SIG-M5 treated with dmso at 0.1 percent for 504 hours (cell line): ENCODE measurements around the gene ARHGAP19.

Experiments
- DNase-seq: peaks from one replicate; lab custom pipeline; 2025; ENCODE audit not compliant: unreplicated experiment; lab: John Stamatoyannopoulos, UW

ARHGAP19 gene

DNA sequence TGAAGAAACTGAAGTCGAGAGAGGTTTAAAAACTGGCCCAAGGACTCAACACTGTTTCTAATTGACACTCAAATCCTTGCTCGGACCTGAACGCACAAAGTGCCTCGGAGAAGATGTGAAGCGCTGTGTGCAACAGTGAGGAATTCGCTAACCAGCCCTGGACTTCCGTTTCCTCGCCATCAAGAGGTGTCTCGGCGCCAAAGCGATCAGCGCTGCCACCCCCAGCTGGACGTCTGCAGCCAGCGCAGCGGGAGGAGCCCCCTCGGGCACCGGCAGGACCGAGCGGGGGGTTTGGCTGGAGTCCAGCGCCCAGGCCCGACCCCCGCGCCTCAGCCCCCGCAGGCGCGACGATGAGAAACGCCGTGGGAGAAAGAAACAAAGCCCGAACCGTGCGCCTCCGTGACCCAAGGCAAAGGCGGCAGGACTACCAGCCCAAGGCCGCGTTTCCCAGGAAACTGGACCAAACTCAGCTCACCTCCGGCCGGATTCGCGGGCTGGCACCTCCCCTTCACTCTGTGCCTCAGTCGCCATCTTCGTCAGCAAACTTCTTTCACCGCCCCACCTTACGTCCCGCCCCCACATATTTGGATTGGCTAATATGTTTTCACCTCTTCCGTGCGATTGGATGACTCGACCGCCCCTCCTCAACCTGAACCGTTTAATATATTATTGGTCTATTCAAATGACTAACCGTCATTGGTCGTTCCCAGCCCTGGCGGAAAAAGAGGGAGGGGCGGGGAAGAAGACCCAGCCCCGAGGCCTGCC is at the start of gene ARHGAP19:
TSS of gene ARHGAP19 (minus strand) at position 541 of the 765 bp plus-strand sequence. CDS start at position 531, 10 bp downstream.
- DNase-seq = peak; percentile 98

DNA sequence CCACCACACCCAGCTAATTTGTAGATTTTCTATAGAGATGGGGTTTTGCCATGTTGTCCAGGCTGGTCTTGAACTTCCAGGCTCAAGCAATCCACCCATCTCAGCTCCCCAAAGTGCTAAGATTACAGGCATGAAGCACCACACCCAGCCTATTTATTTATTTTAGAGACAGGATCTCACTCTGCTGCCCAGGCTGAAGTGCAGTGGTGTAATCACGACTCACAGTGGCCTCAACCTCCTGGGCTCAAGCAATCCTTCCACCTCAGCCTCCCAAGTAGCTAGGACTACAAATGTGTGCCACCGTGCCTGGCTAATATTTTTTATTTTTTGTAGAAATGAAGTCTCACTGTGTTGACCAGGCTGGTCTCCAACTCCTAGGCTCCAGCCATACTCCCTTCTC is 49.0 kb upstream of the ARHGAP19 start:
- DNase-seq = no peak

DNA sequence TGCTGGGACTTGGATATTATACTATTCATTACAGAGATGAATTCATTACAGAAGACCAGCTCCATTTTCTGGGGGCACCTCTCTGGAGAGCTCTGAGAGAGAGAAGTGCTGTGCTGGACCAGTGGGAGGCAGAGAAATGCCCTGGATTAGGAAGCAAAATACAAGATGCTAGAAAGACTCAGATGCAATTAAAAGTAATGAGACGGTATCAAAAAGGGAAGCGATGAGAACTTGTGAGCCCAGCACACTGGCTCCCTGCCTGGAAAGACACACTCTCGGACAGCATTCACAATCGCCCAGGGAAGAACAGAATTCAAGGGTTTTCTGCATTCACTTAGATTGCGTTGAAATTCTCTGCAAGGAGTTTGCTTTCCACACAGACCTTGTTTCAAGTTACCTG is 45.6 kb upstream of the ARHGAP19 start:
- DNase-seq = no peak

- no peak for DNase-seq
Observed at GRCh38 chr10:97336942-97337831, 44.8 kb upstream of the ARHGAP19 start.

- DNase-seq = no peak
Observed at GRCh38 chr10:97336446-97336845, 44.0 kb upstream of the ARHGAP19 start.

- no peak for DNase-seq
Observed at GRCh38 chr10:97336006-97336405, 43.6 kb upstream of the ARHGAP19 start.

DNA sequence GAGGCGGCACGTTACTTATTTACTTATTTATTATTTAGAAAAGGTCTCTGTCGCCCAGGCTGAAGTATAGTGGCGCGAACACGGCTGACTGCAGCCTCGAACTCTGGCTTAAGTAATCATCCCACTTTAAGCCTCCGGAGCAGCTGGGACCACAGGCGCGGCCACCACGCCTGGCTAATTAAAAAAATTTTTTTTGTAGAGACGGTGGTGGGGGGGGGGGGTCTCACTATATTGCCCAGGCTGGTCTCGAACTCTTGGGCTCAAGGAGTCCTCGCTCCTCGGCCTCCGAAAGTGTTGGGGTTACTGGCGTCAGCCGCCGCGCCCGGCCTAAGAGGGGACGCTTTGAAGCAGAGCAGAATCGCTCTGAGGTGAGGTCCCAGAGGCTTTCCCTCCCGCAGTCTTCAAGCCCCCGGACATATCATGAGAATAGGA is 42.8 kb upstream of the ARHGAP19 start:
- DNase-seq = no peak

GRCh38 chr10:97334370-97335175 is 42.1 kb upstream of the ARHGAP19 start, which contains the start of gene FRAT2:
FRAT2 (minus strand) TSS chr10:97334729; CDS start chr10:97334572, 157 bp downstream.
- DNase-seq = peak; percentile 74

GRCh38 chr10:97333601-97334369 is 41.3 kb upstream of the ARHGAP19 start:
- DNase-seq = peak; percentile 57

DNA sequence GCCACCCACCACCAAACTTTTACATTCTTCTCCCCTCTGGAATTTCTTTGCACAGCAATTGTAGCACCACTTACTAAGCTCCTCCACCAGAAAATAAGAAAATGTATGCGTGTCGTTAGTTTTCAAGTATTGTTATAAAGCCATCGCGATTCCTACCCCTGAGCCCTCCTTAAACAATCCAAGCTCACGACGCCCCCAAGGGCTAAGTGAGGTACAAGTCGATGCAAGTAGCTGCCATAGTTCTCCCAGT is 40.8 kb upstream of the ARHGAP19 start:
- peak; percentile 49 for DNase-seq

DNA sequence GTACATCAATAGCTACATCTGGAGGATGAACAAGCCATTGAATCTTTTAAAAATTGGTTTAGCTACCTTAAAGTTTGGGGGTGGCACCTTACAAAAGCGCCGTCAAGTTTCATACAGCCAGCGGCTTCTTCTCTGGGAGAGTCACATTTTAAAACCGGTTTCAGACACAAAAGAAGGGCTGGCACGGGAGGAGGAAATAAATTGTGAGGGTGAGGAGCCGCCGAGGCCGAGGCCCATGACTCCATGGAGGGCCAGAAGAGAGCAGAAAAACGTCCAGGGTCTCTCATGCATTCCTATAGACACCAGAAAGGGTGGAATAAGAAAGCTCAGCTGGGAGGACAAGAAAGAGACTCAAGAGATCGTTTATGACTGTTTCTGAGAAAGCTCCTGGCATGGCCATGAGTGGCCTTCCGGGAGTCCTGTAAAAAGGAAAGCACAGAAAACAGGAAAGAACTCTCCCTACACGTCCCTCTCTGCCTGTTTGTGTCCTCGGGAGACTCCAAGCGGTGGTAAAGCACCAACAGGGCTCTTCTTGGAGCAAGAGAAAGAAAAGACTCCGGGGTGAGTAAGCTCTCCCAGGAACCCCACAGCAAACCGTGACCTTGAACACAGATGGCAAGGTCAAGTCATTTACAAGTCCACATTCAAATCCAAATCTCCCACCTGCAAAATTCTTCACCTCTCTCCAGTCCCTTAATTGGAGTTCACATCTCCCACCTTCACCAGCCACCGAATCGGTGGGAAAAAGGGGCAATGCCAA is 40.3 kb upstream of the ARHGAP19 start:
- DNase-seq = peak; percentile 33

DNA sequence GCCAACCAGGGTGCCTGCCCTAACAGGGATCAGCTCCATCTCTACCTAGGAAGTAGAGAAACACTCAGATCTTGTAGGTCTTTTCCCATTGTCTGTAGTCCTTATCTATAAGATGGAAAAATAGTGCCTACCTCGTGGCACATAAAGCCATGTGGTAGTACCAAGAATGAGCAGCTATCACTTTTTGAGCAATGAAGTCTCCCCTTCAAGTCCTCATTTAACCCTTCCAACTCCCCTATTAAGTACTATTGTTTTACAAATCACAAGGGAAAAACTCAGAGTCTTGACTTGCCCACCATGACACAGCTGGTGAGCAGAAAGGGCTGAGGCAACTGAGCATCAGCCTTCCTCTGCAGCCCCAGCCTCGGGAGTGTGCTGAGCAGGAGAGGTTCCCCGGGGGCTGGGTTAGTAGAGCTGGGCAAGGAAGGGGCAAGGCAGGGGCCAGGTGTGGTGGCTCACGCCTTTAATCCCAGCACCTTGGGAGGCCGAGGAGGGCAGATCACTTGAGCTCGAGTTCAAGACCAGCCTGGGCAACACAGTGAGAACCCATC is 38.8 kb upstream of the ARHGAP19 start:
- DNase-seq = no peak

- peak; percentile 42 for DNase-seq
Observed at GRCh38 chr10:97329766-97330165, 37.3 kb upstream of the ARHGAP19 start.

- no peak for DNase-seq
Observed at GRCh38 chr10:97328646-97329453, 36.4 kb upstream of the ARHGAP19 start.

GRCh38 chr10:97327348-97328294 is 35.2 kb upstream of the ARHGAP19 start:
- peak; percentile 35 for DNase-seq

- DNase-seq = no peak
Observed at GRCh38 chr10:97325754-97326153, 33.3 kb upstream of the ARHGAP19 start.

GRCh38 chr10:97323501-97323900 is 31.1 kb upstream of the ARHGAP19 start:
- no peak for DNase-seq

- DNase-seq = no peak
Observed at GRCh38 chr10:97321804-97322190, 29.4 kb upstream of the ARHGAP19 start.
